HG02763 (cell line): ENCODE results near the gene HOXA3.

Experiments used
- ATAC-seq: cut with Tn5 transposase; IDR thresholded peaks from one replicate; pipeline ENCODE4 v1.9.1; 2021; ENCODE audit warnings: mild to moderate bottlenecking, moderate library complexity; ENCODE audit not compliant: unreplicated experiment

The HOXA3 gene

GRCh38 chr7:27179503-27180430, 27.4 kb upstream of the HOXA3 start:
- no peak for ATAC-seq

- no peak for ATAC-seq
Observed at GRCh38 chr7:27179030-27179429, 26.6 kb upstream of the HOXA3 start.

GRCh38 chr7:27178366-27178765, 26.0 kb upstream of the HOXA3 start:
- no peak for ATAC-seq

- no peak for ATAC-seq
Observed at GRCh38 chr7:27177795-27178320, 25.5 kb upstream of the HOXA3 start.

- no peak for ATAC-seq
Observed at GRCh38 chr7:27176962-27177794, 24.8 kb upstream of the HOXA3 start.

- ATAC-seq = no peak
Observed at GRCh38 chr7:27176524-27176845, 24.1 kb upstream of the HOXA3 start.

GRCh38 chr7:27175626-27176523, 23.5 kb upstream of the HOXA3 start:
- ATAC-seq = no peak

GRCh38 chr7:27174874-27175625, 22.7 kb upstream of the HOXA3 start:
- no peak for ATAC-seq

GRCh38 chr7:27173956-27174873, 21.8 kb upstream of the HOXA3 start, which contains the start of gene HOXA10:
HOXA10 (minus strand) TSS chr7:27174320; CDS start chr7:27174306, 14 bp downstream.
- no peak for ATAC-seq

GRCh38 chr7:27173511-27173955, 21.1 kb upstream of the HOXA3 start:
- ATAC-seq = no peak

- no peak for ATAC-seq
Observed at GRCh38 chr7:27172823-27173510, 20.6 kb upstream of the HOXA3 start.

GRCh38 chr7:27172315-27172774, 20.0 kb upstream of the HOXA3 start:
- no peak for ATAC-seq

GRCh38 chr7:27171637-27172314, 19.4 kb upstream of the HOXA3 start:
- ATAC-seq = no peak

GRCh38 chr7:27171325-27171636, 18.9 kb upstream of the HOXA3 start:
- no peak for ATAC-seq

GRCh38 chr7:27170426-27171324, 18.3 kb upstream of the HOXA3 start:
- no peak for ATAC-seq

GRCh38 chr7:27169658-27170425, 17.5 kb upstream of the HOXA3 start:
- ATAC-seq = no peak
